B cell (primary cell): ENCODE data around the gene SLC9A9. TPM values are rescaled to one million over a fixed set of nuclear protein-coding genes. Genes with fewer than 3 reads are reported as not detected.

Experiments used
- ATAC-seq: fragments of 200-7000 bp; cut with Tn5 transposase; one replicate; pipeline ENCODE4 v1.10.0; 2021; ENCODE audit warnings: low read depth, mild to moderate bottlenecking, moderate number of reproducible peaks, moderate library complexity
- CTCF ChIA-PET: fragments of 350-600 bp; sonication (Branson Sonifier 250); formaldehyde crosslinking; loops from one replicate; lab custom pipeline; 2021; ENCODE audit warnings: antibody characterized with exemption, inconsistent platforms; lab: Charles Lee
- POLR2A ChIA-PET: fragments of 350-600 bp; sonication (Branson Sonifier 250); formaldehyde crosslinking; loops from one replicate; lab custom pipeline; 2021; ENCODE audit warnings: antibody characterized with exemption; lab: Charles Lee
- DNase-seq: peaks from one replicate; pipeline ENCODE4 v3.0.0; 2013
- H2AFZ ChIP-seq: 2 replicates; pipeline ENCODE4 v1.6.1; 2012; ENCODE audit warnings: mild to moderate bottlenecking, low read depth, low read length; ENCODE audit not compliant: insufficient read depth, poor library complexity, severe bottlenecking
- H3K27ac ChIP-seq, 2 donors: 1 replicate in 1 of 2; 2 replicates in 1 of 2; pipeline ENCODE4 v1.5.1; 2012 to 2013; ENCODE audit warnings: low read length in 2 of 2, mild to moderate bottlenecking in 2 of 2, moderate library complexity in 1 of 2
- H3K27me3 ChIP-seq, 4 experiments: fragments of 200-600 bp in 1 of 4; sonication (generic) in 1 of 4; replicated peaks in 1 of 4; 1 replicate in 2 of 4; 2 replicates in 2 of 4; pipeline versions ENCODE4 v1.6.1 to v1.7.0; 2013 to 2016; ENCODE audit warnings: low read length in 3 of 4, mild to moderate bottlenecking in 2 of 4, mixed read lengths in 1 of 4, moderate library complexity in 1 of 4; ENCODE audit not compliant: insufficient read depth in 4 of 4, control insufficient read depth in 3 of 4; ENCODE audit errors: control extremely low read depth in 1 of 4
- H3K36me3 ChIP-seq, 2 experiments: replicated peaks in 1 of 2; 1 replicate in 1 of 2; 2 replicates in 1 of 2; pipeline versions ENCODE4 v1.6.1 to v1.7.1; 2013; ENCODE audit warnings: low read length in 1 of 2; ENCODE audit not compliant: insufficient read depth in 2 of 2, control insufficient read depth in 1 of 2; ENCODE audit errors: control extremely low read depth in 1 of 2, extremely low read depth in 1 of 2
- H3K4me1 ChIP-seq, 2 donors: fragments of 200-600 bp in 1 of 2; sonication (generic) in 1 of 2; 1 replicate in 1 of 2; 2 replicates in 1 of 2; pipeline versions ENCODE4 v1.5.1 to v1.6.1; 2013 to 2017; ENCODE audit warnings: low read length in 2 of 2; ENCODE audit not compliant: control insufficient read depth in 2 of 2, insufficient read depth in 2 of 2
- H3K4me2 ChIP-seq: replicated peaks from 2 replicates; pipeline ENCODE3; 2012; ENCODE audit warnings: mild to moderate bottlenecking, low read depth, low read length; ENCODE audit not compliant: poor library complexity, severe bottlenecking
- H3K4me3 ChIP-seq, 5 experiments: fragments of 200-600 bp in 1 of 5; sonication (generic) in 1 of 5; 1 replicate in 3 of 5; 2 replicates in 2 of 5; pipeline versions ENCODE4 v1.5.1 to v1.7.0; 2011 to 2016; ENCODE audit warnings: low read length in 4 of 5, mild to moderate bottlenecking in 4 of 5, low read depth in 2 of 5, control low read depth in 1 of 5, moderate library complexity in 1 of 5; ENCODE audit not compliant: insufficient read depth in 1 of 5; ENCODE audit errors: control extremely low read depth in 1 of 5, extremely low read depth in 1 of 5
- H3K79me2 ChIP-seq: fragments of 200-600 bp; sonication (generic); one replicate; pipeline ENCODE4 v1.6.0; 2016; ENCODE audit warnings: low read length; ENCODE audit not compliant: control insufficient read depth, insufficient read depth
- H3K9ac ChIP-seq: fragments of 200-600 bp; sonication (generic); 2 replicates; pipeline ENCODE4 v1.6.1; 2017; ENCODE audit warnings: mild to moderate bottlenecking, low read length, moderate library complexity
- H3K9me3 ChIP-seq, 3 donors: one replicate each; pipeline versions ENCODE4 v1.6.1 to v1.7.1; 2013; ENCODE audit warnings: low read length in 2 of 3; ENCODE audit not compliant: control insufficient read depth in 2 of 3, insufficient read depth in 1 of 3; ENCODE audit errors: control extremely low read depth in 1 of 3
- H4K20me1 ChIP-seq: 2 replicates; pipeline ENCODE4 v1.6.0; 2012; ENCODE audit warnings: mild to moderate bottlenecking, low read length; ENCODE audit not compliant: insufficient read depth, control insufficient read depth, poor library complexity, severe bottlenecking
- H3K27ac Mint-ChIP-seq: one replicate; pipeline ENCODE4 v1.8.0; 2021; ENCODE audit warnings: mixed read lengths
- H3K27me3 Mint-ChIP-seq: one replicate; pipeline ENCODE4 v1.8.0; 2021; ENCODE audit warnings: mixed read lengths
- H3K4me1 Mint-ChIP-seq: one replicate; pipeline ENCODE4 v1.8.0; 2021; ENCODE audit warnings: mixed read lengths
- H3K4me3 Mint-ChIP-seq: one replicate; pipeline ENCODE4 v1.8.0; 2021; ENCODE audit warnings: mixed read lengths
- H3K9me3 Mint-ChIP-seq: one replicate; pipeline ENCODE4 v1.8.0; 2022; ENCODE audit warnings: mixed read lengths; ENCODE audit not compliant: insufficient read depth
- CTCF ChIP-seq: fragments of 200-600 bp; IDR thresholded peaks from one replicate; pipeline ENCODE4 v1.8.0; 2022; ENCODE audit warnings: antibody characterized with exemption, mild to moderate bottlenecking
- EZH2 ChIP-seq: IDR thresholded peaks from 2 replicates; pipeline ENCODE4 v1.6.1; 2012; ENCODE audit warnings: borderline replicate concordance, low read depth, mild to moderate bottlenecking, moderate library complexity, low read length; ENCODE audit not compliant: insufficient read depth, poor library complexity, severe bottlenecking
- WGBS: methylation state at CpG from one replicate; pipeline ENCODE4 v1.1.5; 2013; ENCODE audit warnings: missing lambda C conversion rate; ENCODE audit not compliant: insufficient coverage; 5-methylcytosine and 5-hydroxymethylcytosine counted together
- intact Hi-C: fragments of 100-400 bp; cut with micrococcal nuclease; formaldehyde crosslinking; loops from one replicate; pipeline ENCODE4 v1.10.0; 2022
- polyA plus RNA-seq: library from polyadenylated mRNA; depleted of rRNA; stranded (reverse); fragments of >200 nt; gene quantifications from 2 replicates; pipeline ENCODE4 v1.2.3, GENCODE V29; 2012
- total RNA-seq, 2 donors: library from RNA; stranded (reverse); fragments of 120-200 nt in 1 of 2; gene quantifications; 1 replicate in 1 of 2; 2 replicates in 1 of 2; pipeline versions ENCODE4 v1.2.3 to v1.2.4, GENCODE V29; 2013 to 2022

Gene SLC9A9
- total and polyA plus RNA-seq, 2 donors (not counting 1 experiment from before 2014, with no cell fraction given) = 7.7 to 17.3 TPM

GRCh38 chr3:143810953-143811265 is 37.4 kb downstream of the SLC9A9 start:
- DNase-seq = no peak
- H4K20me1 ChIP-seq = no peaks in the 10 kb centered on the region
- no peaks in the 10 kb centered on the region for H3K36me3 ChIP-seq
- no peak overlapping the region for H3K9ac ChIP-seq
- Mint-ChIP-seq H3K27ac (peak overlapping the region; percentile 7), H3K4me1 (peaks cover 53% of the 10 kb centered on the region), H3K9me3 (no peaks in the 10 kb centered on the region), H3K27me3 (no peaks in the 10 kb centered on the region), H3K4me3 (peak overlapping the region; percentile 33)
- ChIA-PET CTCF (no interaction called here), POLR2A (no interaction called here)
- no peak for TF ChIP-seq CTCF
- no peak for TF ChIP-seq EZH2
- H3K4me1 ChIP-seq = peaks cover 32 to 38% of the 10 kb centered on the region in 2 donors
- peak; percentile 28 for ATAC-seq
- H3K27me3 ChIP-seq = no peaks in the 10 kb centered on the region
- no peaks in the 10 kb centered on the region for H3K79me2 ChIP-seq
- H3K4me3 ChIP-seq = peak overlapping the region in 1 of 5 experiments; percentile 12
- no CpG with 5 or more reads among the region's 2 CpGs for WGBS
- H3K4me2 ChIP-seq = peak overlapping the region; percentile 47
- no peak overlapping the region for H2AFZ ChIP-seq
- intact Hi-C loops = no loop called here
- H3K9me3 ChIP-seq = no peaks in the 10 kb centered on the region
- peak overlapping the region in 1 of 2 donors; percentile 28 for H3K27ac ChIP-seq

DNA sequence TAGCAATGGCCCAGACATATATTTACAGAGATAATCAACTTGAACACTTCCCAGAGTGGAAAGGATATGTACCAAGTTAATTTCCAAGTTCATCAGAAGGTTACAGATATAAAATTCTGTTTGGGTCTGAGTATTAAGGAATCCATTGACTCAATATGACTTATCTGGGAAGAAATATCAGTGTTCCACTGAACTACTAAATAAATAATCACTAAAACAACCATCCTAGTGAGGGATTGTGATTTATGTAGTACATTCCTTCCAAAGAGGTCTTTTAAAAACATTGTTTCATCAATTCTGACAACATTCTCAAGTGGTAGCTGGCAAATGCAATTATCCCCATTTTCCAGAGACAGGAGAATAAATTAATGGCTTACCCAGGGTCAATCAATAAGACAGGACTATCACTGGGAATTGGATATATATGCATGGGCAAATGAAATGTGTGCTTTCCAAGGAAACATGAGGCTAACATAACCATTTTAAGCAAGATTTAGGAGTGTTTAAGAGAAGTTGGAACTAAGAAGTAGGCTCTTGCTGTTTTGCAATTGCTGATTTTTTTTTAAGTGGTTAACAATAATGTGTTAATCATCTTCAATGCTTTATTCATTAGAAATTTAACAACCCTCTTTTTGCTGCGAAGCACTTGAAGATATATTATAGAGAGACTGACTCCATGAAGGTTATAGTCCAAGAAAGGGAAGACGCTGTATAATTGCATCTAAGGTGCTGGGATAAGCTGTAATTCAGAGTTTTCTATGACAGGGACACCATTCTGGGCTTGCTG is 37.9 kb downstream of the SLC9A9 start:
- Histone ChIP-seq H4K20me1 (no peaks in the 10 kb centered on the region), H3K9me3 (no peaks in the 10 kb centered on the region), H3K4me2 (peak overlapping the region; percentile 47), H3K27ac (no peak overlapping the region), H2AFZ (no peak overlapping the region), H3K4me3 (no peak overlapping the region), H3K9ac (no peak overlapping the region), H3K36me3 (no peaks in the 10 kb centered on the region), H3K4me1 (peaks cover 32 to 38% of the 10 kb centered on the region in 2 donors), H3K27me3 (no peaks in the 10 kb centered on the region), H3K79me2 (no peaks in the 10 kb centered on the region)
- TF ChIP-seq EZH2 (no peak), CTCF (no peak)
- intact Hi-C loops = no loop called here
- POLR2A ChIA-PET = no interaction called here
- no peaks in the 10 kb centered on the region for H3K27me3 Mint-ChIP-seq
- no peaks in the 10 kb centered on the region for H3K9me3 Mint-ChIP-seq
- H3K4me1 Mint-ChIP-seq = peaks cover 53% of the 10 kb centered on the region
- H3K27ac Mint-ChIP-seq = peak overlapping the region; percentile 7
- peak overlapping the region; percentile 33 for H3K4me3 Mint-ChIP-seq
- WGBS = 100% methylated on average over 1 of the region's 2 CpGs
- DNase-seq (no peak), ATAC-seq (no peak)
- CTCF ChIA-PET = no interaction called here
